ENCODE data around the gene DUSP7.
A peak's percentile ranks its signal among the peaks of the same experiment; 100 is the strongest.

DUSP7 gene

DNA sequence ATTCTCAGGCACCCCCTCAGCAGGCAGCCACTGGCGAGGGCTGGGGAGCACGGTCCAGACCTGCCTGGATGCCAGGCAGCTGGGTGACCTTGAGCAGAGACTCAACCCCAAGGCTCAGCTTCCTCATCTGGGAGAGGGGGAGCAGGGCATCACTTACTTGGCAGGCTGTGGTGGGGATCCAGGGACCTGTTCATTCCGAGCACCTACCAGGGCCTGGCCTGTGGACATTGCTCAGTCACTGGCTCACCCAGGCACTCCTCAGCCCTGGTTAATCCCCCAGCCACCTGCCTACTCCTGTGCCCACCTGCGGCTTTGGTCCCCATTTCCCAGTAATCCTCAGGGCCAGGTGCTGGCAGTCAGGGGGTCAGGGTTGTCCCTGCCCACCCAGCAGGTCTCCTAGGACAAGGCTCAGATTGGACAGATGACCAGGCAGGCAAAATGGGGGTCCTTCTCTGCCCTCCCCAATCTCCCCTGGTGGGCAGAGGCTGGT is 51.4 kb downstream of the DUSP7 start:
- DNase-seq = no peak

DNA sequence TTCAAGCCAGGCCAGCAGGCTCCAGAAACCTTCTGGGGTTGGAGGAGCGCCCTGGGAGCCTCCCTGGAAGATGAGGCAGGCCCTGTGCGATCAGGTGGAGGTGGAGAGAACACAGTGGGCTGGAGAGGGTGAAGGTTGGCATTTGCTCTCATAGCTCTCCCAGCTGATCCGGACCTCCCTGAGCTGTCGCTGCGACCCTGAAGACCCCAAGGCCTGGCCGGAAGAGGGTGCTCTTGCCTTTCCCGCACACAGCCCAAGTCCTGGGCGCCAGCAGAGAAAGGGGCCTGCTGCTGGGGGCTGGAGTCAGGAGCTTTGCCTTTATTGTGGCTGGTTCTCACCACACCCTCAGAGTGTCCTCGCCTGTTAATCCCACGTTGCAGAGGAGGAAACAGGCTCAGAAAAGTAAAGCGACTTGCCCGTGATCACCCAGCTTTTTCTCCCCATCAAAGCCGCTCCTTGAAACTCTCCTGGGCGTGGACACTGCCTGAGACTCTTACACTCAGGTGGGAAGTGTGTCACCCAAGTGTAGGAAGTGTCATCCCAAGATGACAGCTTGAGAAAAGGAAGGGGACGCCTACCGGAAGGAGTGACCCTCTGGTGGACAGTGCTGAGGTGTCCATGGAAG is 52.1 kb downstream of the DUSP7 start:
- DNase-seq = no peak

DNA sequence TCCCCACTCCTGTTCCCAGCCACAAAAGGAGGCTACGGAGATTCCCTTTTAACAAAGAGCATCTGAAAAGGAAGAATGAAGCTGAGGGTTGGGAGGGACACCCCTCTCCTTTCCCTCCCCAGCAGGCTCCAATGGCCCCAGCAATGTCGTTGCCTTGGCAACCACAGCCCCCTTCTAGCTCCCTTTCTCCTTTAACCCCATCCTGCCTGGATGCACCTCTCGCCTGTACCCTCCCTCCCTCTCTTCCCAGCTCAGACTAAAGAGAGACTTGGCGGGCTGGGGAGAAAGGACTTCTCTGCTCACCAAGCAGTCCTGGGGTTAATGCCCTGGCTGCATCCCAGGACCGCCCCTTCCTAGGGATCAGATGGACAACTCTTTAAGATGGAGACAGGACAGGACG is 53.6 kb downstream of the DUSP7 start:
- no peak for DNase-seq

DNA sequence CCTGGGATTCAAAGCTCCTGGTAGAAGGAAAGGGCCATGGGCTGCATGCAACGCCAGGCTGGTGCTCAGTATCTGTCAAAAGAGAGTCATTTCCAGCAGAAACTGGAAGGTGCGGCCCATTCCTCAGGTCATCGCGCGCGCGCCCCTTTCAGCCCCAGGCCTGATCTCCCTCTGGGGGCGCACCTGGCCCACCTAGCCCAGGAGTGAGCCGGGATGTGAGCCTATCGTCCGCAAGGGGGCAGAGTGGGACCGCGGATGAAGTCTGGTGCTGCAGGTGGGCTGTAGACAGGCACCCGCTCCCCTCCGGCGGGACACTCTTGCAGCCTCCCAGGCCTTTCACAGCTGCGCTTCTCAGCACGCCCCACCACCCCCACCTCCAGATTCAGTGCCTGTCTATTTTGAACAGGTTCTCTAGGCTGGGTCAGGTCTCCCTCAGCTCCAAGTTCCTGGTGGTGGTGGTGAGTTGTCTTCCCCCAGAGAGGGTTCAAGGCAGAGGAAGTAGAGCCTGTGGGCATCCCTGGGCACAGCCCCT is 54.9 kb downstream of the DUSP7 start:
- peak; percentile 78 for DNase-seq

DNA sequence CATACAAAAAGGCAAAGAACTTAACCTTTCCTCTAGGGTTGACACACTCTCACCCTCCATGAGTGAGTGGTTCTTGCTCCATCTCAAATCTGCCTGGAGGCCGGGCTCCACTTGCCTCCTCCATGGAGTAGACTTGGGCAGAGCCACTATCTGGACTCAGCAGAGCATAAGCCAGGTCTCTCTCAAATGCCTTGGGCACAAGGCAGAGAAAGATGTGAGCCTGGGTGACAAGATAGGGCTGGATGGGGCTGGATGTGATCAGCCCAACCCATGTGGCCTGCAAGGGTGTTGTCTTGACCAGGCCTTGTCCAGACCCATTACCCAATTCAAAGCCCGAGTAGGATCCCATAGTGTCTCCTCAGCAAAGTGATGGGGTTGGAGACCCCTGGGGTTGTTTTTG is 56.5 kb downstream of the DUSP7 start:
- no peak for DNase-seq

Data from central memory CD4-positive, alpha-beta T cell (primary cell).